H1 (cell line): Measurements from ENCODE around the gene GXYLT2. TPM values are rescaled to one million over a fixed set of nuclear protein-coding genes. Genes with fewer than 3 reads are reported as not detected.

Experiments
- CTCF ChIA-PET: fragments of 300-600 bp; sonication (Branson Sonifier 250); formaldehyde crosslinking; loops from one replicate; lab custom pipeline; 2021; ENCODE audit not compliant: partially characterized antibody; lab: Charles Lee
- POLR2A ChIA-PET: fragments of 300-600 bp; sonication (Branson Sonifier 250); formaldehyde crosslinking; loops from one replicate; lab custom pipeline; 2021; ENCODE audit warnings: inconsistent platforms; ENCODE audit not compliant: partially characterized antibody; lab: Charles Lee
- DNase-seq, 2 experiments: peaks; one replicate each; pipeline versions ENCODE4 v3.0.0 to v3.0.0-alpha.2; 2010 to 2022; ENCODE audit warnings: low spot score in 2 of 2, low read depth in 1 of 2, mixed read lengths in 1 of 2
- FAIRE-seq: peaks from 2 replicates; lab custom pipeline; 2011; peaks lifted over from hg19 to GRCh38; lab: Jason Lieb, UNC
- H2AFZ ChIP-seq: 2 replicates; pipeline ENCODE4 v1.8.1; 2012; ENCODE audit warnings: low read length, inconsistent platforms
- H2AK5ac ChIP-seq: 2 replicates; pipeline ENCODE4 v1.6.1; 2013; ENCODE audit warnings: low read depth, low read length
- H2BK120ac ChIP-seq: replicated peaks from 2 replicates; pipeline ENCODE3; 2013; ENCODE audit warnings: low read depth, low read length, inconsistent platforms
- H2BK12ac ChIP-seq: 2 replicates; pipeline ENCODE4 v1.6.1; 2013; ENCODE audit warnings: low read depth, low read length
- H2BK15ac ChIP-seq: 2 replicates; pipeline ENCODE4 v1.6.1; 2013; ENCODE audit warnings: low read length
- H2BK20ac ChIP-seq: 2 replicates; pipeline ENCODE4 v1.6.1; 2013; ENCODE audit warnings: low read length
- H2BK5ac ChIP-seq: 2 replicates; pipeline ENCODE4 v1.6.1; 2013; ENCODE audit warnings: low read depth, low read length
- H3K14ac ChIP-seq: 2 replicates; pipeline ENCODE4 v1.6.1; 2013; ENCODE audit warnings: inconsistent platforms; ENCODE audit not compliant: insufficient read length
- H3K18ac ChIP-seq: 2 replicates; pipeline ENCODE4 v1.6.1; 2013; ENCODE audit warnings: low read length; ENCODE audit errors: extremely low read depth
- H3K23ac ChIP-seq: 2 replicates; pipeline ENCODE4 v1.6.1; 2013; ENCODE audit warnings: inconsistent platforms; ENCODE audit not compliant: insufficient read length
- H3K23me2 ChIP-seq: 2 replicates; pipeline ENCODE4 v1.6.1; 2013; ENCODE audit warnings: low read depth, low read length
- H3K27ac ChIP-seq: 2 replicates; pipeline ENCODE4 v1.6.1; 2011; ENCODE audit warnings: low read depth, low read length, inconsistent platforms
- H3K27me3 ChIP-seq, 4 experiments: replicated peaks in 1 of 4; 1 replicate in 1 of 4; 2 replicates in 3 of 4; pipeline versions ENCODE4 v1.6.1 to v1.8.1; 2011 to 2013; ENCODE audit warnings: low read length in 3 of 4, mild to moderate bottlenecking in 3 of 4, inconsistent platforms in 2 of 4, mixed read lengths in 2 of 4, moderate library complexity in 1 of 4; ENCODE audit not compliant: control insufficient read depth in 3 of 4, insufficient read depth in 3 of 4; ENCODE audit errors: extremely low read depth in 1 of 4
- H3K36me3 ChIP-seq, 4 experiments: 2 replicates each; pipeline versions ENCODE4 v1.6.1 to v1.8.1; 2011 to 2013; ENCODE audit warnings: mild to moderate bottlenecking in 4 of 4, low read length in 3 of 4, moderate library complexity in 2 of 4, control low read depth in 1 of 4, inconsistent platforms in 1 of 4; ENCODE audit not compliant: insufficient read depth in 4 of 4, control insufficient read depth in 2 of 4
- H3K4ac ChIP-seq: replicated peaks from 2 replicates; pipeline ENCODE3; 2013; ENCODE audit warnings: low read length, low read depth, mixed read lengths, inconsistent platforms; ENCODE audit not compliant: insufficient read length
- H3K4me1 ChIP-seq, 4 experiments: replicated peaks in 1 of 4; 1 replicate in 1 of 4; 2 replicates in 3 of 4; pipeline versions ENCODE4 v1.6.1 to v1.8.1; 2011 to 2013; ENCODE audit warnings: low read length in 3 of 4, inconsistent platforms in 2 of 4, mixed read lengths in 1 of 4; ENCODE audit not compliant: insufficient read depth in 4 of 4, control insufficient read depth in 3 of 4
- H3K4me2 ChIP-seq, 2 experiments: 2 replicates each; pipeline versions ENCODE4 v1.6.1 to v1.8.1; 2011 to 2013; ENCODE audit warnings: low read depth in 2 of 2, low read length in 2 of 2, control low read depth in 1 of 2, inconsistent platforms in 1 of 2, mild to moderate bottlenecking in 1 of 2; ENCODE audit not compliant: insufficient read depth in 1 of 2
- H3K4me3 ChIP-seq, 4 experiments: fragments of 200-600, 300-600 bp in 1 of 4; sonication (generic), shearing (Covaris generic), sonication (Bioruptor Twin) in 1 of 4; 2 replicates each; pipeline versions ENCODE4 v1.5.1 to v1.8.1; 2011 to 2016; ENCODE audit warnings: low read length in 4 of 4, low read depth in 3 of 4, control low read depth in 2 of 4, inconsistent platforms in 2 of 4, mild to moderate bottlenecking in 2 of 4, mixed read lengths in 1 of 4, moderate library complexity in 1 of 4; ENCODE audit not compliant: insufficient read depth in 2 of 4; ENCODE audit errors: extremely low read depth in 1 of 4
- H3K56ac ChIP-seq: replicated peaks from 2 replicates; pipeline ENCODE3; 2013; ENCODE audit warnings: low read depth, mild to moderate bottlenecking, mixed read lengths, low read length, inconsistent platforms; ENCODE audit not compliant: insufficient read length
- H3K79me1 ChIP-seq: 2 replicates; pipeline ENCODE4 v1.6.1; 2013; ENCODE audit warnings: low read depth, low read length, control low read depth
- H3K79me2 ChIP-seq, 2 experiments: 2 replicates each; pipeline versions ENCODE4 v1.6.1 to v1.8.1; 2012 to 2013; ENCODE audit warnings: low read length in 2 of 2, mild to moderate bottlenecking in 2 of 2, inconsistent platforms in 1 of 2; ENCODE audit not compliant: insufficient read depth in 2 of 2, control insufficient read depth in 1 of 2
- H3K9ac ChIP-seq, 4 experiments: replicated peaks in 1 of 4; 1 replicate in 1 of 4; 2 replicates in 3 of 4; pipeline versions ENCODE4 v1.6.1 to v1.8.1; 2011 to 2013; ENCODE audit warnings: low read depth in 3 of 4, low read length in 3 of 4, control low read depth in 2 of 4, mild to moderate bottlenecking in 2 of 4, moderate library complexity in 2 of 4, inconsistent platforms in 1 of 4; ENCODE audit errors: extremely low read depth in 1 of 4
- H3K9me3 ChIP-seq, 2 experiments: 2 replicates each; pipeline versions ENCODE4 v1.6.1 to v1.8.1; 2012 to 2013; ENCODE audit warnings: mild to moderate bottlenecking in 2 of 2, moderate library complexity in 2 of 2, control low read depth in 1 of 2, inconsistent platforms in 1 of 2, low read depth in 1 of 2, low read length in 1 of 2, mixed read lengths in 1 of 2; ENCODE audit not compliant: insufficient read depth in 2 of 2
- H4K20me1 ChIP-seq, 2 experiments: replicated peaks in 1 of 2; 2 replicates each; pipeline versions ENCODE3 to v1.8.1; 2011 to 2013; ENCODE audit warnings: inconsistent platforms in 2 of 2, low read length in 2 of 2, mild to moderate bottlenecking in 1 of 2; ENCODE audit not compliant: insufficient read depth in 2 of 2, control insufficient read depth in 1 of 2
- H4K5ac ChIP-seq: 2 replicates; pipeline ENCODE4 v1.6.1; 2013; ENCODE audit warnings: low read length, low read depth, mixed read lengths, inconsistent platforms; ENCODE audit not compliant: insufficient read length
- H4K8ac ChIP-seq: 2 replicates; pipeline ENCODE4 v1.8.0; 2013; ENCODE audit warnings: mild to moderate bottlenecking, moderate library complexity, low read length, inconsistent platforms; ENCODE audit not compliant: insufficient read depth; ENCODE audit errors: extremely low read depth
- H4K91ac ChIP-seq: replicated peaks from 2 replicates; pipeline ENCODE3; 2013; ENCODE audit warnings: low read length, mixed read lengths, inconsistent platforms; ENCODE audit not compliant: insufficient read length
- HDAC2 ChIP-seq, 2 experiments: fragments of 300-600 bp in 1 of 2; sonication (generic) in 1 of 2; IDR thresholded peaks; 2 replicates each; pipeline ENCODE4 v1.6.1; 2011 to 2012; ENCODE audit warnings: low read depth in 2 of 2, low read length in 2 of 2, mild to moderate bottlenecking in 2 of 2, moderate library complexity in 2 of 2, borderline replicate concordance in 1 of 2, inconsistent platforms in 1 of 2
- POLR2A ChIP-seq, 2 experiments: IDR thresholded peaks; 1 replicate in 1 of 2; 2 replicates in 1 of 2; pipeline ENCODE4 v1.6.1; 2011; ENCODE audit warnings: low read depth in 2 of 2, low read length in 2 of 2, mild to moderate bottlenecking in 2 of 2; ENCODE audit errors: control extremely low read depth in 1 of 2
- WGBS, 2 experiments: shearing (Covaris generic) in 1 of 2; methylation state at CpG; one replicate each; pipeline versions ENCODE4 v1.1.6 to v1.1.7; 2013 to 2015; ENCODE audit warnings: low lambda C conversion rate in 2 of 2, mixed read lengths in 2 of 2, inconsistent platforms in 1 of 2, low coverage in 1 of 2, missing lambda C conversion rate in 1 of 2; ENCODE audit not compliant: insufficient replicate concordance in 2 of 2, insufficient coverage in 1 of 2, insufficient read length in 1 of 2; ENCODE audit errors: extremely low coverage in 1 of 2, missing lambda C conversion rate in 1 of 2; 5-methylcytosine and 5-hydroxymethylcytosine counted together
- polyA plus RNA-seq, 7 experiments: library from polyadenylated mRNA; depleted of rRNA in 3 of 7; stranded (reverse) in 5 of 7; unstranded in 2 of 7; fragments of >200 nt in 5 of 7; fragments of 200-250 nt in 2 of 7; gene quantifications; 1 replicate in 5 of 7; 2 replicates in 1 of 7; 4 replicates in 1 of 7; pipeline versions ENCODE4 v1.2.1 to v1.2.3, GENCODE V29; 2011 to 2013; ENCODE audit warnings: missing spikeins in 2 of 7, mixed read lengths in 2 of 7
- total RNA-seq: library from RNA; stranded (reverse); fragmentation: NEBNext Ultra II Directional; extraction: Animal tissue kit (Norgen Biotek cat#: 25700); gene quantifications from 2 replicates; pipeline ENCODE4 v1.2.1, GENCODE V29; 2021

Gene GXYLT2
- total and polyA plus RNA-seq, 2 of the 8 experiments (the other 6 are each of a cell fraction or from before 2014, with no cell fraction given), result 1.8 to 5.6 TPM

DNA sequence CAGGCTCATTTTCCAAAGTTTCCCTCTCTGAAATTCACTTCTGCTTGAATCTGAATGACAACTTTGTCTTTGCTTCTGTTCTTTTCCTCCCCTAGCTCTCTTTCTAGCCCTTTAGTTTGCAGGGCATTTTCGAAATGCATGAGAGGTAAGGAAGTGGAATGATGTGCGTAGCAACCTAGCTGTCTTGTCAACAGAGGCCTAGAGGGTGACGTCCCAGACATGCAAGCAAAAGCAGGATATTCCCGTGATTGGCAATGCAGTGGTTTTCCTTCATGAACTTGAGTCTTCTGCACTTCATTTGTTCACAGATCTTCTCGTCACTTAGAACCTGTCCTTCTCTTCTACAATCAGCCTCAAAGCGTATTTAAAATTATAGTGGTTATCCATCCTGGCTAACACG lies 56.9 kb downstream of the GXYLT2 start:
- Histone ChIP-seq H3K4ac (no peak overlapping the region), H3K27ac (no peak overlapping the region), H3K4me3 (no peak overlapping the region), H3K18ac (no peak overlapping the region), H4K20me1 (no peaks in the 10 kb centered on the region), H4K5ac (no peak overlapping the region), H4K91ac (no peak overlapping the region), H3K56ac (no peak overlapping the region), H3K4me2 (no peak overlapping the region), H2BK5ac (no peak overlapping the region), H2BK12ac (no peak overlapping the region), H3K9ac (no peak overlapping the region), H2AK5ac (no peak overlapping the region), H2BK120ac (no peak overlapping the region), H2BK20ac (no peak overlapping the region), H3K23me2 (peaks cover 1% of the 10 kb centered on the region; the same call in 1 of the 2 replicates), H3K14ac (no peak overlapping the region), H3K9me3 (no peaks in the 10 kb centered on the region), H3K23ac (no peak overlapping the region), H3K27me3 (no peaks in the 10 kb centered on the region), H2AFZ (no peak overlapping the region), H2BK15ac (no peak overlapping the region), H4K8ac (no peak overlapping the region), H3K4me1 (peaks cover 0 to 3% (median 0%) of the 10 kb centered on the region in 4 experiments; a peak in 1 of 7 replicates), H3K79me2 (no peaks in the 10 kb centered on the region), H3K36me3 (no peaks in the 10 kb centered on the region), H3K79me1 (no peaks in the 10 kb centered on the region)
- FAIRE-seq (no peak), DNase-seq (no peak)
- CTCF ChIA-PET, result interaction anchor here (0.6 to 0.8 kb wide), 3 partner anchors 111 to 1260 kb away, joined by 3 to 4 read pairs (median 3); no protein-coding TSS in a partner anchor
- POLR2A ChIA-PET, result no interaction called here
- TF ChIP-seq POLR2A (IDR thresholded peaks at IDR 0.05; ENCODE audit: control extremely low read depth in 1 of 2, low read depth in 2 of 2, low read length in 2 of 2) (no peak), HDAC2 (IDR thresholded peaks at IDR 0.05; ENCODE audit: borderline replicate concordance in 1 of 2, low read depth in 2 of 2, low read length in 2 of 2) (no peak)
- WGBS, 2 experiments, result 92% methylated on average over 7 of the region's 7 CpGs; no CpG with 5 or more reads in 1 of the 2 experiments
